ENCODE results near the gene GRN.

GRCh38 chr17:44360826-44361225 is 15.7 kb downstream of the GRN start:
- TF ChIP-seq CTCF (IDR thresholded peaks at IDR 0.05; ENCODE audit: low read depth, low read length, poor library complexity, severe bottlenecking) (no peak), EZH2phosphoT487 (IDR thresholded peaks at IDR 0.05; ENCODE audit: borderline replicate concordance, low read length) (no peak)
